GM08714 (cell line): ENCODE measurements around the gene ACER2.

Experiments
- H3K4me3 ChIP-seq: fragments of 200-500 bp; sonication (Bioruptor generic); 2 replicates; pipeline ENCODE4 v1.5.1; 2014; ENCODE audit warnings: mild to moderate bottlenecking, low read length, inconsistent platforms
- ZNF274 ChIP-seq: IDR thresholded peaks from 2 replicates; pipeline ENCODE4 v1.6.1; 2012; ENCODE audit warnings: mild to moderate bottlenecking, low read depth, low read length

Gene ACER2

GRCh38 chr9:19496321-19497050 is 87.7 kb downstream of the ACER2 start:
- no peak for TF ChIP-seq ZNF274
- H3K4me3 ChIP-seq = no peak overlapping the region

- H3K4me3 ChIP-seq = no peak overlapping the region
These were observed 88.5 kb downstream of the ACER2 start for GRCh38 chr9:19497276-19497675.

GRCh38 chr9:19498015-19498414 is 89.2 kb downstream of the ACER2 start:
- no peak overlapping the region for H3K4me3 ChIP-seq
- TF ChIP-seq ZNF274 = no peak

More at GRCh38 chr9:19497276-19497675, 88.5 kb downstream of the ACER2 start:
- TF ChIP-seq ZNF274 = no peak
